Progenitor cell of endocrine pancreas (in vitro differentiated cells): ENCODE data around the gene MMP12. TPM values are rescaled to one million over a fixed set of nuclear protein-coding genes. Genes with fewer than 3 reads are reported as not detected.
"Not testable (repeated sequence)": the region's sequence is repeated elsewhere in the genome, so short reads cannot be mapped to it uniquely, and the experiment has no call there.

Source experiments
- DNase-seq: peaks from one replicate; pipeline ENCODE4 v3.0.0; 2021; ENCODE audit warnings: low spot score; ENCODE audit not compliant: unreplicated experiment
- H3K27ac Mint-ChIP-seq: 2 replicates; pipeline ENCODE4 v1.8.0; 2021; ENCODE audit warnings: mild to moderate bottlenecking, moderate library complexity, mixed read lengths
- H3K27me3 Mint-ChIP-seq: 2 replicates; pipeline ENCODE4 v1.8.0; 2021; ENCODE audit warnings: mixed read lengths
- H3K36me3 Mint-ChIP-seq: 2 replicates; pipeline ENCODE4 v1.8.0; 2022; ENCODE audit warnings: mixed read lengths; ENCODE audit not compliant: insufficient read depth
- H3K4me1 Mint-ChIP-seq: 2 replicates; pipeline ENCODE4 v1.8.0; 2021; ENCODE audit warnings: low read depth, mixed read lengths
- H3K4me3 Mint-ChIP-seq: 2 replicates; pipeline ENCODE4 v1.8.0; 2021; ENCODE audit warnings: low read depth, mild to moderate bottlenecking, moderate library complexity, mixed read lengths
- H3K9me3 Mint-ChIP-seq: 2 replicates; pipeline ENCODE4 v1.8.0; 2021; ENCODE audit warnings: low read depth, mixed read lengths
- total RNA-seq: library from RNA; stranded (reverse); gene quantifications from 2 replicates; pipeline ENCODE4 v1.2.1, GENCODE V29; 2021
- TF ChIP-seq, protein P1 (sequence below): fragments of 200-600 bp; sonication (generic); IDR thresholded peaks from one replicate; pipeline ENCODE4 v1.5.0; 2021; ENCODE audit warnings: antibody characterized with exemption, mild to moderate bottlenecking; ENCODE audit not compliant: unreplicated experiment

Gene MMP12
- total RNA-seq, 1 donor from 2014 or later: not detected

DNA sequence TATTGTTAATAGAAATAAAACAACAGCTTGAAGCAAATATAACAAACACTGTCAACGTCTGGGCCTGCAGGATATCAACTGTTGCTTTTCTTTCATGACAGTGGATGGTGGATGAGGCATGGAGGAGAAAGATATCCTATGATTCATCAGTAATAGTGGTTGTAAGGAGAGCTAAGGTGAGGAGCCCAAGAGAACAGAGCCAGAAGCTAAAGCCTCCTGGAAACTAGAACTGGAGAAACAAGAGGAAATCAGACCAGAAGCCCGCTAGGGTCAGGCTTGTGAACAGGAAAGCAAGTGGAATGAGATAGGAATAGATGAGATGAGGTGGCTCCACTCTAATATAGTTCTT is 37.7 kb upstream of the MMP12 start:
- no peak for DNase-seq
- Mint-ChIP-seq H3K9me3 (peaks cover 8% of the 10 kb centered on the region), H3K27me3 (no peaks in the 10 kb centered on the region), H3K4me3 (no peak overlapping the region), H3K4me1 (peaks cover 5% of the 10 kb centered on the region), H3K27ac (no peak overlapping the region), H3K36me3 (no peaks in the 10 kb centered on the region)
- TF ChIP-seq, protein P1, sequence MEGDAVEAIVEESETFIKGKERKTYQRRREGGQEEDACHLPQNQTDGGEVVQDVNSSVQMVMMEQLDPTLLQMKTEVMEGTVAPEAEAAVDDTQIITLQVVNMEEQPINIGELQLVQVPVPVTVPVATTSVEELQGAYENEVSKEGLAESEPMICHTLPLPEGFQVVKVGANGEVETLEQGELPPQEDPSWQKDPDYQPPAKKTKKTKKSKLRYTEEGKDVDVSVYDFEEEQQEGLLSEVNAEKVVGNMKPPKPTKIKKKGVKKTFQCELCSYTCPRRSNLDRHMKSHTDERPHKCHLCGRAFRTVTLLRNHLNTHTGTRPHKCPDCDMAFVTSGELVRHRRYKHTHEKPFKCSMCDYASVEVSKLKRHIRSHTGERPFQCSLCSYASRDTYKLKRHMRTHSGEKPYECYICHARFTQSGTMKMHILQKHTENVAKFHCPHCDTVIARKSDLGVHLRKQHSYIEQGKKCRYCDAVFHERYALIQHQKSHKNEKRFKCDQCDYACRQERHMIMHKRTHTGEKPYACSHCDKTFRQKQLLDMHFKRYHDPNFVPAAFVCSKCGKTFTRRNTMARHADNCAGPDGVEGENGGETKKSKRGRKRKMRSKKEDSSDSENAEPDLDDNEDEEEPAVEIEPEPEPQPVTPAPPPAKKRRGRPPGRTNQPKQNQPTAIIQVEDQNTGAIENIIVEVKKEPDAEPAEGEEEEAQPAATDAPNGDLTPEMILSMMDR: no peak

DNA sequence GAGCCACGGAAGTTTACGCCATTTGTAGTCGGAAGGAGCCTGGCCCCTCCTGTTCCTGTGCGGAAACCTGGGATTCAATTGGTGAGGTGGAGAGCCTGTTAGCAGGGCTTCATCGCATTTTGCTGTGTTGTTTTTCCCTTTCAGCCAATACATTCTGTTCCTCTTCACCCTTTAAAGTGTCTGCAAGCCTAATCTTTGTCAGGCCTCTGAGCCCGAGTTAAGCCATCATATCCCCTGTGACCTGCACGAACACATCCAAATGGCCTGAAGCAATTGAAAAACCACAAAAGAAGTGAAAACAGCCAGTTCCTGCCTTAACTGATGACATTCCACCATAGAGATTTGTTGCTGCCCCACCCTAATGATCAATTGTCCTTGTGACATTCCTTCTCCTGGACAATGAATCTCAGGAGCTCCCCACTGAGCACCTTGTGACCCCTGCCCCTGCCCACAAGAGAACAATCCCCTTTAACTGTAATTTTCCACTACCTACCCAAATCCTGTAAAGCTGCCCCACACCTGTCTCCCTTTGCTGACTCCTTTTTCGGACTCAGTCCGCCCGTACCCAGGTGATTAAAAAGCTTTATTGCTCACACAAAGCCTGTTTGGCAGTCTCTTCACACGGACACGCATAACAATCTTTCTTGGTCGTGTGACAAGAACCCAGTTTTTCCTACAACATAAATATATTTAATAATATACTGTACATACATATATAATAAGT is 37.1 kb upstream of the MMP12 start:
- peaks cover 5% of the 10 kb centered on the region for H3K4me1 Mint-ChIP-seq
- H3K36me3 Mint-ChIP-seq: no peaks in the 10 kb centered on the region
- no peak overlapping the region for H3K4me3 Mint-ChIP-seq
- H3K27ac Mint-ChIP-seq: peak overlapping the region; percentile 58
- TF ChIP-seq, protein P1: no peak
- H3K9me3 Mint-ChIP-seq: peaks cover 8% of the 10 kb centered on the region
- no peaks in the 10 kb centered on the region for H3K27me3 Mint-ChIP-seq
- DNase-seq: no peak

DNA sequence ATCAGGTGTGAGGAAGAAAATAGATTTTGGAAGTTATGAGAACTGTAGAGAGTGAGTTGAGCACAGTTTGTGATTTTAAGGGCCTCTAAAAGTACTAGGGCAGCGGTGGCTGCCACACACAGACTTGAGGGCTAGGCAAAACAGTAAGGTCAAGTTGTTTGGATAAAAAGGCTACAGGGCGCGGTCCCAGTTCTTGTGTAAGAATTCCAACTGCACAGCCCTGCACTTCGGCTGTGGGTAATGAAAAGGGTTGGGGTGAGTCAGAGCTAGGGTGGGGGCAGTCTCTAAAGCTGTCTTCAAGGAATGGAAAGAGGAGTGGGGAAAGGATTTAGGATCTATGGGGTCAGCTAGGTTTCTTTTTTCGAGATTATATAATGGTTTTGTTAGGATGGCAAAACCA is 31.1 kb upstream of the MMP12 start:
- H3K27ac Mint-ChIP-seq, H3K4me3 Mint-ChIP-seq, DNase-seq, H3K27me3 Mint-ChIP-seq, H3K9me3 Mint-ChIP-seq, H3K4me1 Mint-ChIP-seq, H3K36me3 Mint-ChIP-seq: not testable (repeated sequence)

DNA sequence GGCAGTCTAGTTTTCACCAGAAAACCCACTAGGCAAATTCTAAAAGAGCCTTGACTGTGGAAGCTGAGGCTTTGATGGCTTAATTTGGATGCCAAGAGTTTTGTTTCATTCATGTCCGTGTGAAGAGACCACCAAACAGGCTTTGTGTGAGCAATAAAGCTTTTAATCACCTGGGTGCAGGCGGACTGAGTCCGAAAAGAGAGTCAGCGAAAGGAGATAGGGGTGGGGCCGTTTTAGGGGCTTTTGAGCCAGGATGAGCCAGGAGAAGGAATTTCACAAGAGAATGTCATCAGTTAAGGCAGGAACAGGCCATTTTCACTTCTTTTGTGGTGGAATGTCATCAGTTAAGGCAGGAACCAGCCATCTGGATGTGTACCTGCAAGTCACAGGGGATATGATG is 29.1 kb upstream of the MMP12 start:
- H3K27me3 Mint-ChIP-seq, H3K9me3 Mint-ChIP-seq, H3K4me1 Mint-ChIP-seq, H3K36me3 Mint-ChIP-seq, H3K4me3 Mint-ChIP-seq, DNase-seq, H3K27ac Mint-ChIP-seq: not testable (repeated sequence)

DNA sequence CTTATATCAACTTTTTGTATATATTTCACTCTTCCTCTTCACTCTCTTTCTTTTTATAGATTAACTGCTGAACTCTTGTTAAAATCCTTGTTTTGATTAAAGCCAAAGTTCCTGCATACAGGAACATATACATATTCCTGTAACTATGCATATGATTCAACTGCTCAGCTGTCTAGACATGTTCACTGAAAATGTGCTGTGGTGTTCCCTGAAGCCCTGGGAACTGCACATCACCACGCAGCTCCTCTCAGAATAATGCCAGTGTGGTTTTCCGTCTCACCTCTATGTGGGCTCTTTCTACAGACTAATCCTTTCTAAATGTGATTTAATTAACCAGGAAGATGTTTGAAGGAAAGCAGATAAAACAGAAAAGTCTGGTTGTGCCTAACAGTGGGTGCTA is 25.6 kb upstream of the MMP12 start:
- Mint-ChIP-seq H3K27ac (no peak overlapping the region), H3K4me3 (no peak overlapping the region), H3K4me1 (no peaks in the 10 kb centered on the region), H3K9me3 (peaks cover 7% of the 10 kb centered on the region), H3K36me3 (peaks cover 2% of the 10 kb centered on the region), H3K27me3 (no peaks in the 10 kb centered on the region)
- DNase-seq: no peak
- TF ChIP-seq, protein P1: no peak

DNA sequence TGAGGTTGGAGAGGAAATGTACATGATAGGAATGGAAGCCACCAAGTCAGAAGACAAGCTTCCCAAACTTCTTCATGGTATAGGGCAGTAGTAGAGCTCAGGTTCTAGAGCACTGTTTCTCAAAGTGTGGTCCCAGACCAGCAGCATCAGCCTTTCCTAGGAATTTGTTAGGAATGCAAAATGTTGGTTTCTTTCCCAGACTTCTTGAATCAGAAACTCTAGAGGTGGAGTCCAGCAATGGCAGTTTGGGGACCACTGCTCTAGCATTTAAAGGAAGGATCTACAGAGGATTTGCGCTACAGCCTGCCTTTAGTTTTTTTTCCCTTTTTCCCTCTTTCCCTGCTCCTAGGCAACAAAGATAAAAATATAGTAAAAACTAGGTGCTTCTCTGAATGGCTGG is 17.0 kb upstream of the MMP12 start:
- Mint-ChIP-seq H3K27me3 (no peaks in the 10 kb centered on the region), H3K27ac (no peak overlapping the region), H3K36me3 (peaks cover 2% of the 10 kb centered on the region), H3K4me1 (no peaks in the 10 kb centered on the region), H3K9me3 (peaks cover 11% of the 10 kb centered on the region), H3K4me3 (no peak overlapping the region)
- no peak for DNase-seq
- TF ChIP-seq, protein P1: no peak
